Pancreas (tissue), 10 donors: ENCODE results near the gene ST6GAL2. TPM values are rescaled to one million over a fixed set of nuclear protein-coding genes. Genes with fewer than 3 reads are reported as not detected.

Source experiments
- ATAC-seq, 4 donors: fragments of 200-7000 bp; cut with Tn5 transposase; one replicate each; pipeline versions ENCODE4 v1.8.0 to v1.9.1; 2020; ENCODE audit warnings: mild to moderate bottlenecking in 4 of 4, moderate library complexity in 4 of 4
- DNase-seq, 6 donors: peaks; one replicate each; pipeline ENCODE4 v3.0.0-alpha.2; 2020
- FAIRE-seq: peaks from 2 replicates; lab custom pipeline; 2012; peaks lifted over from hg19 to GRCh38; lab: Jason Lieb, UNC
- H3K27ac ChIP-seq, 4 donors: fragments of 200-600 bp; sonication (generic); 1 replicate in 3 of 4; 2 replicates in 1 of 4; pipeline versions ENCODE4 v1.5.0 to v1.8.0; 2020
- H3K27me3 ChIP-seq, 4 donors: fragments of 200-600 bp; one replicate each; pipeline ENCODE4 v1.8.0; 2021
- H3K36me3 ChIP-seq, 3 donors: fragments of 200-600 bp; sonication (generic) in 1 of 3; one replicate each; pipeline versions ENCODE4 v1.5.0 to v1.8.0; 2020 to 2021
- H3K4me1 ChIP-seq, 3 donors: fragments of 200-600 bp; one replicate each; pipeline ENCODE4 v1.8.0; 2021
- H3K4me3 ChIP-seq, 4 donors: fragments of 200-600 bp; sonication (generic) in 2 of 4; one replicate each; pipeline versions ENCODE4 v1.5.0 to v1.8.0; 2020 to 2021
- H3K9me3 ChIP-seq, 4 donors: fragments of 200-600 bp; one replicate each; pipeline ENCODE4 v1.8.0; 2021
- WGBS, 2 donors: extraction: QIAGEN DNeasy Blood & Tissue Kit; methylation state at CpG; one replicate each; pipeline ENCODE4 v1.1.7; 2013; 5-methylcytosine and 5-hydroxymethylcytosine counted together
- intact Hi-C, 3 donors: fragments of 100-400 bp; cut with DNase I; formaldehyde crosslinking; loops; one replicate each; pipeline versions ENCODE4 v1.11.1 to v1.14.2; 2022
- polyA plus RNA-seq, 2 donors: library from polyadenylated mRNA; stranded (reverse); fragments of 200-250 nt; gene quantifications; one replicate each; pipeline ENCODE4 v1.2.3, GENCODE V29; 2013
- total RNA-seq, 6 donors: library from RNA; stranded (reverse); fragmentation: NEBNext Ultra II Directional in 4 of 6; extraction: Animal tissue kit (Norgen Biotek cat#: 25700) in 4 of 6; gene quantifications; one replicate each; pipeline versions ENCODE4 v1.2.1 to v1.2.4, GENCODE V29; 2021 to 2023
- TF ChIP-seq, protein P1 (sequence below), 4 donors: fragments of 200-600 bp; sonication (generic) in 3 of 4; IDR thresholded peaks; one replicate each; pipeline versions ENCODE4 v1.5.0 to v1.8.0; 2021; ENCODE audit warnings: antibody characterized with exemption in 4 of 4
- donor health status: healthy with polysubstance abuse.
- donor health status: DM: no; HTN: no; CAD: no; lungs with moderate emphysema.
- donor health status: DM: no; HTN: no; CAD: no.
- donor health status: control.
- donor health status: control.
- donor health status: Bipolar disorder and iron deficiency.
- donor health status: DM: yes; HTN: yes; CAD: no.
- donor health status: DM: no; HTN: no; CAD: no.
- donor health status: DM: no; HTN: no; CAD: no.
- donor health status: DM: yes; HTN: yes; CAD: no.

The ST6GAL2 gene
- total and polyA plus RNA-seq, 8 donors, result 0.04 to 1.0 (median 0.09) TPM; not detected in 2

DNA sequence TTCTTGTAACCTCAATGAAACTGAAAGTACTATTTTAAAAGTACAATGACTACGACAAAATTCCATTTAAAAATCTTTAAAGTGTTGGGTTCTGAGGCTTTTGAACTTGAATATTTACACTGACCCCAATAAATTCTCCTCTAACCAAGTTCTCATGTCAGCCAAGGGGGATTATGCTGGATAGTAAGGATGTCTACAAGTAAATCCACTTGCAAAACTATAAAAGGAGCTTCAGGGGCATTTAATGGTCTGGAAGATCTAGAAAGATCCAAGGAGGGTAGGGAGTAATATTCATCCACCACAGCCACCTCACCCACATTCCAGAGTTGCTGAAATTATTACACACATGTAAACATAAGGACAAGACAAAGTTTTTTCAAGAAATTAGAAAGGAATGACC is 81.8 kb downstream of the ST6GAL2 start:
- intact Hi-C loops, result no loop called here
- no peak overlapping the region for H3K4me3 ChIP-seq
- no peak for FAIRE-seq
- H3K36me3 ChIP-seq, result no peaks in the 10 kb centered on the region
- no peak overlapping the region for H3K27ac ChIP-seq
- no peak for DNase-seq
- TF ChIP-seq, protein P1, sequence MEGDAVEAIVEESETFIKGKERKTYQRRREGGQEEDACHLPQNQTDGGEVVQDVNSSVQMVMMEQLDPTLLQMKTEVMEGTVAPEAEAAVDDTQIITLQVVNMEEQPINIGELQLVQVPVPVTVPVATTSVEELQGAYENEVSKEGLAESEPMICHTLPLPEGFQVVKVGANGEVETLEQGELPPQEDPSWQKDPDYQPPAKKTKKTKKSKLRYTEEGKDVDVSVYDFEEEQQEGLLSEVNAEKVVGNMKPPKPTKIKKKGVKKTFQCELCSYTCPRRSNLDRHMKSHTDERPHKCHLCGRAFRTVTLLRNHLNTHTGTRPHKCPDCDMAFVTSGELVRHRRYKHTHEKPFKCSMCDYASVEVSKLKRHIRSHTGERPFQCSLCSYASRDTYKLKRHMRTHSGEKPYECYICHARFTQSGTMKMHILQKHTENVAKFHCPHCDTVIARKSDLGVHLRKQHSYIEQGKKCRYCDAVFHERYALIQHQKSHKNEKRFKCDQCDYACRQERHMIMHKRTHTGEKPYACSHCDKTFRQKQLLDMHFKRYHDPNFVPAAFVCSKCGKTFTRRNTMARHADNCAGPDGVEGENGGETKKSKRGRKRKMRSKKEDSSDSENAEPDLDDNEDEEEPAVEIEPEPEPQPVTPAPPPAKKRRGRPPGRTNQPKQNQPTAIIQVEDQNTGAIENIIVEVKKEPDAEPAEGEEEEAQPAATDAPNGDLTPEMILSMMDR (IDR thresholded peaks at IDR 0.05), result no peak
- ATAC-seq, result no peak
- WGBS, 2 donors, result 75 to 88% methylated on average over 1 of the region's 1 CpG
- no peaks in the 10 kb centered on the region for H3K27me3 ChIP-seq
- no peaks in the 10 kb centered on the region for H3K4me1 ChIP-seq
- H3K9me3 ChIP-seq, result no peaks in the 10 kb centered on the region

DNA sequence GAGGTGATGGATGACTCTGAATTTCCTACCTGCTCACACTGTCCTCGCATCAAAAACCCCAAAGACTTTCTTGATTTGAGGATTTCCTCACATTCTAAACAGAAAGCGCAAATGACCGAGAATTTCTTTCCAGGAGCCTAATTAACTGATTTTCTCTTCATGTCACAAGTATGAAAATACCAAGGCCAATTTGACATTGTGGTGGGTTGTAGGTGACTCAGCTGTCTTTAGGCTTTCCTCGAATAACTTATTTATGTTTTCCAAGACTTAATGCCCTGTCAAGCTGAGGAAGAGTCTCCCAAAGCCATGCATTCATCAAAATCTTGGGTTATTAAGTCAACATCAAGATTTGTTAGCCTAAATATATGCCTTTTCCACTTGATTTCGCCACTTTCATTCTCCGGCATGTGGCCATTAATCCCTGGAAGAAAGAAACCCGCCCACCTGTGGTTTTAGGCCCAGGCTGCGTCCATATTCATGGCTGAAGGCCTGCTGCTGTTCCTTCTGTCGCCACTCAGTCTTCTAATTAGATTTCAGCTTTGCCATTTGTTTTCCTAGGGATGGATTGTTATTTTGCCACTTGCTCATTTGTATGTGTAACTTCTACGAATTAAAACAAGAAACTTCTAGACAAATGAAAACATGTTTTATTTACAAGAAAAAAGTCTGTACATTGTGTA is 84.9 kb downstream of the ST6GAL2 start:
- Histone ChIP-seq H3K9me3 (no peaks in the 10 kb centered on the region), H3K27me3 (no peaks in the 10 kb centered on the region), H3K4me1 (no peaks in the 10 kb centered on the region), H3K4me3 (no peak overlapping the region), H3K27ac (no peak overlapping the region), H3K36me3 (no peaks in the 10 kb centered on the region)
- no peak for FAIRE-seq
- TF ChIP-seq, protein P1 (IDR thresholded peaks at IDR 0.05), result no peak
- no peak for ATAC-seq
- WGBS, 2 donors, result 84 to 85% methylated on average over 10 of the region's 10 CpGs
- no peak for DNase-seq
- intact Hi-C loops, result no loop called here

DNA sequence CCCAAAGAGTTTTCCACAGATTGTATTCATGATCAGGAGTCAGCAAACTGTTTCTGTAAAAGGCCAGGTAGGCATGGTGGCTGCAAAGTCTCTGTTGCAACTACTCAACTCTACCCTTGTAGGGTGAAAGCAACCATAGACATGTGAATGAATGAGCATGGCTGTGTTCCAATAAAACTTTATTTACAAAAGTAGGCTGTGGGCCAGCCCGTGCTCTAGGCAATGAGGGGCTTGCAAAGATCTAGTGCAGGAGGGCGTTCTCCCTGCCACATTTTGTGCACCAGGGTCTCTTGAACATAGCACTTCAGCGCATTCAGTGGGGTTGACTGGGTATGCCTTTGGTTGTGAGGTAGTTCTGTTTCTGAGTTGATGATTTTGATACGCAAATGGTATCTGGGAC is 85.8 kb downstream of the ST6GAL2 start:
- Histone ChIP-seq H3K27me3 (no peaks in the 10 kb centered on the region), H3K36me3 (no peaks in the 10 kb centered on the region), H3K4me3 (no peak overlapping the region), H3K9me3 (no peaks in the 10 kb centered on the region), H3K4me1 (no peaks in the 10 kb centered on the region), H3K27ac (no peak overlapping the region)
- ATAC-seq, result no peak
- WGBS, 2 donors, result 91 to 93% methylated on average over 4 of the region's 4 CpGs
- intact Hi-C loops, result no loop called here
- TF ChIP-seq, protein P1 (IDR thresholded peaks at IDR 0.05), result no peak
- DNase-seq, result no peak
- FAIRE-seq, result no peak

DNA sequence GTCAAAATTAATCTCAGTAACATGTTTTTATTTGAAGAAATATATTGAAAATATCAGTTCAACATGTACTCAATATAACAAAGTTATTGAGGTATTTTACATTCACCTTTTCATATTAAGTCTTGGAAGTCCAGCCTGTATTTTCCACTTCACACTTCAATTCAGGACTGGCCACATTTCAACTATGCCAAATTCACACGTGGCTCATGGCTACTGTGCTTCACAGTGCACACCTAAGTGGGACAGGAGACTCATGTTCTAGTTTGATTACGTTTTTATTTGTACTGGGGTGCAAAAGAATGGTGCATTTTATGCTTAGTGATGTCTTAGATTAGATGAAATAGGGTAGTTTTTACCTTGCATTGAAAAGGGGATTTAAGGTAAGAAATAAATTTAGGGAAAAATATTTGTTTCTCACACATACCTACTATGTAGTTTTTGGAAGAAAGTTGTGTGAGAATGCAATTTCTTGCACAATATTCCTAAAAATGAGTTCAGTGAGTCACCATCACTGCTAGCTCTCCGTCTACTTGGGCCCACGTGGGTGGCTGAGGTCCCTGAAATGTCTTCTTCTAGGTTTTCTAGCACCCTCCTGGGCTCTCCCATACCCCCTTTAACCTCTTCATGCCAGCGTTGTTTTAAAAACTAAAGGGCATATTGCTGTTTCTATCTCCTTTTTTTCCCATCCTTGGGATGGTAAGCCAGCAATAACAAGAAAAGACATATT is 87.0 kb downstream of the ST6GAL2 start:
- H3K4me3 ChIP-seq, result no peak overlapping the region
- FAIRE-seq (no peak), DNase-seq (no peak), ATAC-seq (no peak)
- H3K27me3 ChIP-seq, result no peaks in the 10 kb centered on the region
- H3K27ac ChIP-seq, result no peak overlapping the region
- intact Hi-C loops, result no loop called here
- H3K36me3 ChIP-seq, result no peaks in the 10 kb centered on the region
- no peaks in the 10 kb centered on the region for H3K9me3 ChIP-seq
- WGBS, 2 donors, result 49 to 65% methylated on average over 5 of the region's 5 CpGs
- TF ChIP-seq, protein P1 (IDR thresholded peaks at IDR 0.05), result no peak
- no peaks in the 10 kb centered on the region for H3K4me1 ChIP-seq

DNA sequence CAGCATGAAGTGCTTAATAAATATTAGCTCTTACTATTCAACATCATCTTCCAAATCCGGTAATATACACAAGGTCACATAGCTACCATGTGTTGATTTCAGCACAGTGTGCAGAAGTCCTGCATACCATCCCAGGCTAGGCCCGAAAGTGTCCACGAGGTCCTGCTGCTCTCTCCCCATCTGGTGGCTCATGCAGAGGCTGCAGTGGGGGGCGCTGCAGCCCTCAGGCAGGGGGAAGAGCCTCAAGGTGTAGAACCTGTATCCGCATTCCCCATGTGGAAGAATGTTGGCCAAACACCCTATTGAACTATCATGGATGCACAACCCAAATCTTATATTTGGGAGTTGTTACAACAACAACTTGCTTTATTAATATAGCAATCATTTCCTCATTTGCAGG is 88.5 kb downstream of the ST6GAL2 start:
- TF ChIP-seq, protein P1 (IDR thresholded peaks at IDR 0.05), result no peak
- no peak for DNase-seq
- 70 to 77% methylated on average over 5 of the region's 5 CpGs for WGBS, 2 donors

More for the DNA sequence above, 88.5 kb downstream of the ST6GAL2 start:
- Histone ChIP-seq H3K9me3 (no peaks in the 10 kb centered on the region), H3K36me3 (no peaks in the 10 kb centered on the region), H3K4me1 (no peaks in the 10 kb centered on the region), H3K27me3 (no peaks in the 10 kb centered on the region), H3K4me3 (no peak overlapping the region), H3K27ac (no peak overlapping the region)
- no peak for FAIRE-seq
- intact Hi-C loops, result no loop called here
- ATAC-seq, result no peak
